ENCODE measurements around the gene RNF150.

Gene RNF150

GRCh38 chr4:141006242-141006802 lies 126.9 kb downstream of the RNF150 start:
- no peak for ATAC-seq (replicated peaks; ENCODE audit: extremely low read depth, poor library complexity, severe bottlenecking)

GRCh38 chr4:141004823-141005222 lies 128.4 kb downstream of the RNF150 start:
- Mint-ChIP-seq H3K4me3 (no peak overlapping the region), H3K4me1 (no peaks in the 10 kb centered on the region), H3K27ac (ENCODE audit: low read depth) (no peak overlapping the region), H3K27me3 (no peaks in the 10 kb centered on the region), H3K9me3 (peaks cover 8% of the 10 kb centered on the region), H3K36me3 (ENCODE audit: insufficient read depth) (no peaks in the 10 kb centered on the region)
- no peak for ATAC-seq (replicated peaks; ENCODE audit: extremely low read depth, poor library complexity, severe bottlenecking)
- no peak for DNase-seq (ENCODE audit: low spot score in 2 of 2)

More at GRCh38 chr4:141006242-141006802, 126.9 kb downstream of the RNF150 start:
- Mint-ChIP-seq H3K4me3 (no peak overlapping the region), H3K27ac (ENCODE audit: low read depth) (no peak overlapping the region), H3K36me3 (ENCODE audit: insufficient read depth) (no peaks in the 10 kb centered on the region), H3K4me1 (no peaks in the 10 kb centered on the region), H3K27me3 (no peaks in the 10 kb centered on the region), H3K9me3 (peaks cover 8% of the 10 kb centered on the region)
- no peak for DNase-seq (ENCODE audit: low spot score in 2 of 2)

- ATAC-seq (replicated peaks; ENCODE audit: extremely low read depth, poor library complexity, severe bottlenecking): no peak
- H3K27ac Mint-ChIP-seq (ENCODE audit: low read depth): no peak overlapping the region
- no peaks in the 10 kb centered on the region for H3K27me3 Mint-ChIP-seq
- no peak for DNase-seq (ENCODE audit: low spot score in 2 of 2)
- no peaks in the 10 kb centered on the region for H3K4me1 Mint-ChIP-seq
- peaks cover 8% of the 10 kb centered on the region for H3K9me3 Mint-ChIP-seq
- H3K36me3 Mint-ChIP-seq (ENCODE audit: insufficient read depth): no peaks in the 10 kb centered on the region
- H3K4me3 Mint-ChIP-seq: no peak overlapping the region
Measured at GRCh38 chr4:141003193-141003592, 130.1 kb downstream of the RNF150 start.

- Mint-ChIP-seq H3K36me3 (ENCODE audit: insufficient read depth) (no peaks in the 10 kb centered on the region), H3K27ac (ENCODE audit: low read depth) (no peak overlapping the region), H3K4me3 (no peak overlapping the region), H3K4me1 (no peaks in the 10 kb centered on the region), H3K9me3 (peaks cover 8% of the 10 kb centered on the region), H3K27me3 (no peaks in the 10 kb centered on the region)
- DNase-seq (ENCODE audit: low spot score in 2 of 2) (no peak), ATAC-seq (replicated peaks; ENCODE audit: extremely low read depth, poor library complexity, severe bottlenecking) (no peak)
Measured at GRCh38 chr4:141002323-141002805, 130.9 kb downstream of the RNF150 start.

- Mint-ChIP-seq H3K4me1 (no peaks in the 10 kb centered on the region), H3K27ac (ENCODE audit: low read depth) (no peak overlapping the region), H3K27me3 (no peaks in the 10 kb centered on the region), H3K4me3 (no peak overlapping the region), H3K36me3 (ENCODE audit: insufficient read depth) (no peaks in the 10 kb centered on the region), H3K9me3 (no peaks in the 10 kb centered on the region)
- no peak for ATAC-seq (replicated peaks; ENCODE audit: extremely low read depth, poor library complexity, severe bottlenecking)
- DNase-seq (ENCODE audit: low spot score in 2 of 2): no peak
Measured at GRCh38 chr4:140996766-140997165, 136.5 kb downstream of the RNF150 start.

- H3K36me3 Mint-ChIP-seq (ENCODE audit: insufficient read depth): no peaks in the 10 kb centered on the region
- DNase-seq (ENCODE audit: low spot score in 2 of 2): no peak
- H3K27me3 Mint-ChIP-seq: no peaks in the 10 kb centered on the region
- H3K4me1 Mint-ChIP-seq: no peaks in the 10 kb centered on the region
- H3K9me3 Mint-ChIP-seq: no peaks in the 10 kb centered on the region
- H3K4me3 Mint-ChIP-seq: no peak overlapping the region
- no peak for ATAC-seq (replicated peaks; ENCODE audit: extremely low read depth, poor library complexity, severe bottlenecking)
- no peak overlapping the region for H3K27ac Mint-ChIP-seq (ENCODE audit: low read depth)
Measured at GRCh38 chr4:140995058-140995457, 138.2 kb downstream of the RNF150 start.

- no peak overlapping the region for H3K4me3 Mint-ChIP-seq
- H3K9me3 Mint-ChIP-seq: no peaks in the 10 kb centered on the region
- no peaks in the 10 kb centered on the region for H3K27me3 Mint-ChIP-seq
- DNase-seq (ENCODE audit: low spot score in 2 of 2) (no peak), ATAC-seq (replicated peaks; ENCODE audit: extremely low read depth, poor library complexity, severe bottlenecking) (no peak)
- H3K4me1 Mint-ChIP-seq: no peaks in the 10 kb centered on the region
- H3K27ac Mint-ChIP-seq (ENCODE audit: low read depth): no peak overlapping the region
- no peaks in the 10 kb centered on the region for H3K36me3 Mint-ChIP-seq (ENCODE audit: insufficient read depth)
Measured at GRCh38 chr4:140994015-140994414, 139.3 kb downstream of the RNF150 start.

GRCh38 chr4:140993370-140993769 lies 139.9 kb downstream of the RNF150 start:
- H3K4me3 Mint-ChIP-seq: no peak overlapping the region
- H3K4me1 Mint-ChIP-seq: no peaks in the 10 kb centered on the region
- ATAC-seq (replicated peaks; ENCODE audit: extremely low read depth, poor library complexity, severe bottlenecking) (no peak), DNase-seq (ENCODE audit: low spot score in 2 of 2) (no peak)
- no peaks in the 10 kb centered on the region for H3K9me3 Mint-ChIP-seq
- no peaks in the 10 kb centered on the region for H3K36me3 Mint-ChIP-seq (ENCODE audit: insufficient read depth)
- H3K27me3 Mint-ChIP-seq: no peaks in the 10 kb centered on the region
- H3K27ac Mint-ChIP-seq (ENCODE audit: low read depth): no peak overlapping the region

GRCh38 chr4:140989944-140990343 lies 143.3 kb downstream of the RNF150 start:
- Mint-ChIP-seq H3K27ac (ENCODE audit: low read depth) (no peak overlapping the region), H3K27me3 (no peaks in the 10 kb centered on the region), H3K4me3 (no peak overlapping the region), H3K4me1 (no peaks in the 10 kb centered on the region), H3K9me3 (no peaks in the 10 kb centered on the region), H3K36me3 (ENCODE audit: insufficient read depth) (no peaks in the 10 kb centered on the region)
- no peak for ATAC-seq (replicated peaks; ENCODE audit: extremely low read depth, poor library complexity, severe bottlenecking)
- no peak for DNase-seq (ENCODE audit: low spot score in 2 of 2)

- Mint-ChIP-seq H3K27ac (ENCODE audit: low read depth) (no peak overlapping the region), H3K4me3 (no peak overlapping the region)
Measured at GRCh38 chr4:140986045-140986444, 147.2 kb downstream of the RNF150 start.

GRCh38 chr4:140982613-140983340 lies 150.5 kb downstream of the RNF150 start:
- ATAC-seq (replicated peaks; ENCODE audit: extremely low read depth, poor library complexity, severe bottlenecking): no peak
- Mint-ChIP-seq H3K27ac (ENCODE audit: low read depth) (no peak overlapping the region), H3K9me3 (peaks cover 2% of the 10 kb centered on the region), H3K27me3 (no peaks in the 10 kb centered on the region), H3K36me3 (ENCODE audit: insufficient read depth) (no peaks in the 10 kb centered on the region), H3K4me3 (no peak overlapping the region), H3K4me1 (no peaks in the 10 kb centered on the region)
- no peak for DNase-seq (ENCODE audit: low spot score in 2 of 2)

More at GRCh38 chr4:140986045-140986444, 147.2 kb downstream of the RNF150 start:
- no peaks in the 10 kb centered on the region for H3K4me1 Mint-ChIP-seq
- ATAC-seq (replicated peaks; ENCODE audit: extremely low read depth, poor library complexity, severe bottlenecking) (no peak), DNase-seq (ENCODE audit: low spot score in 2 of 2) (no peak)
- no peaks in the 10 kb centered on the region for H3K9me3 Mint-ChIP-seq
- H3K27me3 Mint-ChIP-seq: no peaks in the 10 kb centered on the region
- no peaks in the 10 kb centered on the region for H3K36me3 Mint-ChIP-seq (ENCODE audit: insufficient read depth)

GRCh38 chr4:140980426-140981200 lies 152.7 kb downstream of the RNF150 start:
- H3K27me3 Mint-ChIP-seq: no peaks in the 10 kb centered on the region
- DNase-seq (ENCODE audit: low spot score in 2 of 2): no peak

GRCh38 chr4:140976768-140977167 lies 156.5 kb downstream of the RNF150 start:
- Mint-ChIP-seq H3K9me3 (peaks cover 13% of the 10 kb centered on the region), H3K27me3 (no peaks in the 10 kb centered on the region), H3K4me1 (no peaks in the 10 kb centered on the region), H3K27ac (ENCODE audit: low read depth) (no peak overlapping the region), H3K4me3 (no peak overlapping the region), H3K36me3 (ENCODE audit: insufficient read depth) (no peaks in the 10 kb centered on the region)
- no peak for DNase-seq (ENCODE audit: low spot score in 2 of 2)
- no peak for ATAC-seq (replicated peaks; ENCODE audit: extremely low read depth, poor library complexity, severe bottlenecking)

More at GRCh38 chr4:140980426-140981200, 152.7 kb downstream of the RNF150 start:
- H3K36me3 Mint-ChIP-seq (ENCODE audit: insufficient read depth): no peaks in the 10 kb centered on the region
- no peak for ATAC-seq (replicated peaks; ENCODE audit: extremely low read depth, poor library complexity, severe bottlenecking)
- no peak overlapping the region for H3K4me3 Mint-ChIP-seq
- H3K27ac Mint-ChIP-seq (ENCODE audit: low read depth): no peak overlapping the region
- H3K9me3 Mint-ChIP-seq: peaks cover 13% of the 10 kb centered on the region
- H3K4me1 Mint-ChIP-seq: no peaks in the 10 kb centered on the region
